ENCODE data around the gene MAPKAPK5.
"Not testable (repeated sequence)": the region's sequence is repeated elsewhere in the genome, so short reads cannot be mapped to it uniquely, and the experiment has no call there.

DNA sequence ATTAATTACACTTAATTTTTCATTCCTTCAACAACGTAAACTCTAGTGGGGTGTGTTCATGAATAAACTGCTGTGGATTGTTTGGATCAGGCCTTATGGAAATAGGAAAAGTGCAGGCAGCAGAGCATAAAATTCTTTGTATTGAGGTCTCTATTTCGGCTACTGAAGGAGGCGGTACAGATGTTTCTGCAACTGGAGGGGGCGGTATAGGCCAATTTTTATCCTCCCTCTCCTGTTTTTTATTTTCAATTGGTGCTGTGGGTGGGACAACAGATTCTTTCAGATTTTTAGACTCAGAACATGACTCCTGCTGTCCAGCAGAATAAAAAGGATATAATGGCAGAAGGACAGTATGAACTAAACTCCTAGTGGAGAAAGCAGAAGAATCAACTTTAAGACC, 17.7 kb upstream of the MAPKAPK5 start:
- not testable (repeated sequence) for TF ChIP-seq ZNF274 (IDR thresholded peaks at IDR 0.05; ENCODE audit: low read depth, low read length); SUZ12 (IDR thresholded peaks at IDR 0.05; ENCODE audit: extremely low read depth, insufficient read depth, insufficient read length)
